Superior temporal gyrus (tissue), 1 donor: ENCODE measurements around the gene RGS6.

ENCODE experiments used
- DNase-seq: peaks from one replicate; pipeline ENCODE4 v3.0.0-alpha.2; 2016; ENCODE audit errors: extremely low spot score

The RGS6 gene

GRCh38 chr14:72013721-72014345 is 81.6 kb downstream of the RGS6 start:
- peak; percentile 42 for DNase-seq

- no peak for DNase-seq
Measured at GRCh38 chr14:72014486-72014885, 82.3 kb downstream of the RGS6 start.

DNA sequence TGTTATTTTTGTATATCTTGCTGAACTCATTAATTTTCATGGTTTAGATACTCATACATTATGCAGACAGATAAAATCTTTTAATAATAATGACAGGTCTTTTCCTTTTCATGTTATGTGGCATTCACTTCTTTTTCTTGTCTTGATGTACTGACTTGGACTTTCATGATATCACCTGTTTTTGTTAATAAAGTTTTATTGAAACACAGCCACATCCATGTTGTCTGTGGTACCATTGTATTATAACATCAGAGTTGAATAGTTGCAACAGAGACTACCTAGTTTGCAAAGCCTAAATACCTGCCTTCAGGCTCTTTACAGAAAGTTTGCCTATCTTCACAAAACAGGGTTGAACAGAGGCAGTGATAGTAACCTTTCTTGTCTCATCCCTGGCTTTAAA is 85.1 kb downstream of the RGS6 start:
- DNase-seq, result no peak

DNA sequence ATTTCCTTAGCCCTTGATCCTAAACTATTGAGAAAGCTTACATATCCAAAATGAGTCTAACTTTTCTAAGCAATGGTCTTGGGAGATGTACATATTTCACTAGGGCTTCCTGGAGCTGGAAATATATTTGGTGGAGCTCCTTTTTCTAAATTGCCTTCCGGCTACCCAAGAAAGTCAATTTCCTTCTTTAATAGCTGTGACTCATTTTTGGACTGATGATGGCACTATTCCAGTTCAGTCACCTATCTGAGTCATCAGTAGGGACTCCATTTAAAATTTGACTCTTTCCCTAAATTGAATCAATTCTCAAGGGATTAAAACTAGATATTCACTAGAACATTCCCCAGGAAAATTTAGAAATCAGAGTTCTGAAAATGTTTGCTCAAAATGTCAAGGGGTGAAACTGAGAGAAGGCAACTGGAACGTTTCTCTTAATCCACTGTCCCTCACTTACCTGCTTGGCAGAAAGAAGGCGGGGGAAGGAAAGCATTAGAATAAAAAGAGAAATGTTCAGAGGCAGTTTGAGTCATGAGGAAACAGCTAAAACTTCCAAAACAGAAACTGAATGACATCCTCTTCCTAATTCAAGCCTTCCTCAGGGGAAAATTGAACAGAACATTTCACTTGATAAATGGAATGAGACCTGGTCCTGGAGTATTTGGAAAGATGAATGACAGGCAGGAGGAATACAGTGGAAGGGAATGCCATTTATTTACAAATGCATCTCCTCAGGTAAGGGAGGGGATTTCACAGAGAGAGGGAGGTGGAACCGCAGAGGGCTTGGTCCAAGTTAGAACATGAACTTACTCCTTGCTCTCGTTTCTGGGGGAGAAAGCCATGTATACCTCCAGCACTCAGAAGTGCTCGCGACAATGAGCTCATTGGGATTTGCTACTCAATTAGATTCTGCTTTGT is 91.2 kb downstream of the RGS6 start:
- DNase-seq, result no peak

- no peak for DNase-seq
Measured at GRCh38 chr14:72024043-72024407, 91.8 kb downstream of the RGS6 start.

GRCh38 chr14:72024504-72024903 is 92.3 kb downstream of the RGS6 start:
- DNase-seq, result no peak

DNA sequence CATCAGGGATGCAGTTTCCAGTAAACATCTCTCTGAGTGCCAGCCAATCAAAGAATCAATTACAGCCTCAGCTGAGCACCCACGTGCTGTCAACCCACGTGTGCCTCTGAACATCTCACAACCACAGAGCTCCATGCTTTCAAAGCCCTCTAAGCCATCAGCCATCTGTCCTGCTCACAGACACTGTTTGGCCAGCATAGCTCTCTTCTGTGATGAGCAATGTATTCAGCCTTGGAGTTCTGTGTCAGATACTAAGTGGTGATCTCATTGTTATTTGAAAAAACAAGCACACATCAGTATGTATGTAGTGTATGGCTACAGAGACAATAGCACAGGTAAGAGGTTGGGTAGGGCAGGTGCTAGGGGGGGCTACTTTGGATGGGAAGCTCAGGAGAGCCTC is 94.3 kb downstream of the RGS6 start:
- no peak for DNase-seq

- DNase-seq, result no peak
Measured at GRCh38 chr14:72027061-72027460, 94.8 kb downstream of the RGS6 start.

GRCh38 chr14:72033365-72033764 is 101.1 kb downstream of the RGS6 start:
- no peak for DNase-seq

- no peak for DNase-seq
Measured at GRCh38 chr14:72040528-72040927, 108.3 kb downstream of the RGS6 start.

DNA sequence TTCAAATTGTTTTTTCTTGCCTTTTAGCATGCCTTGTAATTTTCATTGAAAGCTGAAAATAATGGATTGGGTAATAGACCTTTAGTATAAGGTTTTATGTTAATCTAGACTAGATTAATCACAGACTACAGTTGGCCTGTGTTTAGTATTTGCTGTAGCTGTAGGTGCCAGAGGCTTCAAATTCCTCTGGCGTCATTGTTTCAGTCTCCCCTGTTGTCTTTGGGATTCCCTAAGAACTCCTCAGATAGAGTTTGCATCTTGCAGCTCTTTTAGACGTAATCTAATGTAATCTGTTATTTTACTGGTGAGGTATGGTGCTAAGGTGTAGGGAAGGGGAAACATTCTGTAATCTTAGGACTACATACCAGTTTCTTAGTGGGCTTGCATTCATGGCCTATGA is 113.0 kb downstream of the RGS6 start:
- DNase-seq, result no peak

GRCh38 chr14:72045885-72046284 is 113.7 kb downstream of the RGS6 start:
- no peak for DNase-seq

- peak; percentile 21 for DNase-seq
Measured at GRCh38 chr14:72049462-72049861, 117.2 kb downstream of the RGS6 start.

GRCh38 chr14:72052356-72052755 is 120.1 kb downstream of the RGS6 start:
- DNase-seq, result no peak

GRCh38 chr14:72053651-72054050 is 121.4 kb downstream of the RGS6 start:
- no peak for DNase-seq

DNA sequence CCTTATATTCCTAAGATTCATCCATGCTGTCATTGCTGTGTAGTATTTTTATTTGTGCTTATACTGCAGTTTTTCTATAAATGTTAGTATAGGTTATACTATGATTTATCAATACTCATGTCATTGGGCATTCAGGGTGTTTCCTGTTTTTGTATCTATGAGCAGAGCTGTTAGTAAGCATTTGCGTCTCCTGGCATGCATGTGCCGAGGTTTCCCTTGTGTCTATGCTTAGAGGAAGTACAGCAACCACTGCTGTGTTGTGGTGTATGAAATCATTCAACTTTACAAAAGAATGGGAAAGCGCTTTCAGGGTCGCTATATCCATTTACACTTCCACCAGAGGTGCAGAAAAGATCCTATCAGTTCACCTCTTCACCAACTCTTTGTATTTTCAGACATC is 122.7 kb downstream of the RGS6 start:
- DNase-seq, result no peak

DNA sequence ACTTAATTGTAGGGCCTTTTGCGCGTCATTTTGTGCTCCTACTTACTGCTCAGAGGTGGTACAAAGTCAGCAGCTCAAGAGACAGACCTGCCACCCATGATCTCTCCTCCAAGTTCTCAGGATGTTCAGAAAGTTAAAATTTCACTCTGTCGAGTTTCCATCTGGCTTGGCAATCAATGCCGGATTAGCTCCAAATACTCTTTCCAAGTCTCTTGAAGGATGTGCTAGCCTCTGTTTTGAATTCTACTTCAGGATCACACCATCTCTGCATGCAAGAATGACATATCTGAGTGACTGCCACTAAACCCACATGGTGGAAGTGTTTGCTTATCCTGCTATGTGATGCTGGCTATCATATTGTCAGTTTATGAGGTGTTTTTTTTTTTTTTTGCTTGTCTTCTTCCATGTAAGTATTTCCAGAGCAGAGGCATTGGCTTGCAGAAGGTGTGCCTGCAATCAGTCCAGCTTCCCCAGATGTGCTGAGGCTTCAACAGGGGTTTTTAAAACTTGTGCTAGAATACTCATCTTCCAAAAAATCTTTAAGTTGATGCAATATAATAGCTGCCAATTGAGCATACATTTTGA is 125.6 kb downstream of the RGS6 start:
- no peak for DNase-seq

DNA sequence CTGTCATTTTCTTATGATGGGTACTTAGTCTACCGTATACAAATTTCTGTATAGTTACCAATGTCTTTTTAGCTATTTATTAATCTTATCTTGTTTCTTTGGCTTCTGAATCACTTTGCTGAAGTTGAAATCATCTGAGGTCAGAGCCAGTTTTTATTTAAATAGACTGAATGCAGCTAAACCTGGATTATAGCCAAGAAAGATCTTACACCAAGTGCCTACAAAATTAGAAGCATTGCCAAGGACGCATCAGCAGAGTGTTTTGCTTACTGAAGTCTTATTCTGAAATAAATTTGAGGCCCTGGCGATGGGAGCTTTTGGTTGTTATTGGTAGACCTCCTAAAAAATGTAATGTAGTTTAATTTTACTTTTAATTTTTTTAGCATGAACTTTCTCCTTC is 128.2 kb downstream of the RGS6 start:
- DNase-seq, result no peak

DNA sequence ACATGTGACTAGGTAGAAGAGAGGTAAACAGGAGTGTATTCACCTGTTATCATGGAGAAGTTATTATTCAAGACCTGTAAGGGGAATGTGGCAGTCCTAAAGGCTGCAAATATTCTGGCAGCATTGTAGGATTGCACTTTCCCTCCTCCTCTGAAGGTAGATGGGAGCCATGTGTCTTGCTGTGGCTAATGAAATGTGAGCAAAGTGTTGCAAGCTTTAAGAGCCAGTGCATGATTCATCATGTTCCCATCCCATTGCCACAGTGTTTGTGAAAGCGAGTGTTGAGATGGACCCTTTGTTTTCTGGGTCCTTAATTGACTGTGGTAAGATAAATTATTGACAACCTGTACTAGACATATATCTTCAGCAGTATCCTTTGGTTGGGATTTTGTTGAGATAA is 128.7 kb downstream of the RGS6 start:
- no peak for DNase-seq

DNA sequence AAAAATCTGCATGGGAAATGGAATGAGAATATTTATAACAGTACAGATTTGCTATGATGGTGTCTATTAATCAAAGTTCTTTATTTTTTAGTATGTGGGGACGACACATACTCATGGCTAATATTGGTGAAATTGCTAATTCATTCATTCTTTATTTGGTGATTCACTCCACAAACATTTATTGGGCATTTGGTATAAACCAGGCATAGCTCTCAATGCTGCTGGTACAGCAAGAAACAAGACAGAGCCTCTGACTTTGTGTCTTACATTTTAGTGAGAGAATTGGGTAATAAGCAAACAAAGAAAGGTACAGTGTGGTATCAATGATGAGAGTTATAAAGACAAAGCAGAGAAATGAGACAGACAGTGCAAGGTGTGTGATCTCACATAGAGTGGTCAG is 129.5 kb downstream of the RGS6 start:
- DNase-seq, result no peak

DNA sequence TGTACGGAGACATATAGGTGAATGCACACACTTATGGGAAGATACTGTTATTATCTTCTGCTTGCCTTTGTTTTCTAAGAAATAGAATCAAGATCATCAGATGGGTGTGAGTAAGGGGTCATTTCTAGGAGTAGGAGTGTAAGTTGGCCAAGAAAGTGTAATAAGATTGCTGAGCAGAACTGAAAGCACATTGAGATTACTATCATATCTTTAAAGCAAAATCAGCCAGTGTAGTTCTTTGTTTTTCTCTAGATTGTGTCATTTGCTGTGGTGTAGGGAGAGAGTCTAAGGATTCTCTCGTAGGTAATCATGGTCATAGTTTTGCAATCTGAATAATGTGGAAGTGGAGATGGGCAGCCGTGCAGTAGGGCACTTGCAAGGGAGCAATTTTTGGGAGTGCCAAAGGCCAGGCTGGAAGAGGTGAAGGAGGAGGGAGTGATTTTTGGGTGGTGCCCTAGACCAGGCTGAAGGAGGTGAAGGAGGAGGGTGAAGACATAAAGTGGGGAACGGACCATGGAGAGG is 131.6 kb downstream of the RGS6 start:
- DNase-seq, result no peak

DNA sequence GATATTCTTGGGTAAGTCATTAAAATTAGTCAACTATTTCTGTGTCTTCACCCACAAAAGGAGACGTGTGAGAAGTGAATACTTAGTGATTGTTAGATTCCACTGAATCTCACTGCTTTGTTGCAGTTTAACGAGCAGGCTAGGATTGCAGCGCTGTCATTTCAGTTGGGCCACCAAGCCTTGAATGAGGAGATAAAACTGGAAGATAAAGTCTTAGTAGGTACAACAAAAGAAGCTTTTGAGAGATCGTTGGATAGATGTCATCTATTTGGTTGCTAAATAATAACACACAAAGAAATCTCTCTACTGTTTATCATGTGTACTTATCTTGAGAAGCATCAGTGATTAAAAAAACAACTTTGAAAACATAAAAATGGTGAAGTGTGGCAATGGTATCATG is 132.3 kb downstream of the RGS6 start:
- no peak for DNase-seq

- DNase-seq, result no peak
Measured at GRCh38 chr14:72070458-72070857, 138.2 kb downstream of the RGS6 start.
